Gastrocnemius medialis (tissue), 4 donors: ENCODE measurements around the gene LYPD4.

ENCODE experiments used
- POLR2A ChIP-seq, 2 donors: fragments of 450-650 bp; IDR thresholded peaks; one replicate each; pipeline ENCODE4 v1.6.1; 2017; ENCODE audit warnings: antibody characterized with exemption in 2 of 2, mild to moderate bottlenecking in 2 of 2, moderate library complexity in 2 of 2
- TF ChIP-seq, protein P1 (sequence below), 5 experiments: fragments of 450-650 bp in 3 of 5; fragments of 200-600 bp in 2 of 5; sonication (generic) in 2 of 5; IDR thresholded peaks in 4 of 5; conservative IDR thresholded peaks in 1 of 5; 1 replicate in 4 of 5; 2 replicates in 1 of 5; pipeline ENCODE4 v1.5.1; 2016 to 2019; ENCODE audit warnings: antibody characterized with exemption in 5 of 5, mild to moderate bottlenecking in 3 of 5, moderate library complexity in 3 of 5

- TF ChIP-seq, protein P1, sequence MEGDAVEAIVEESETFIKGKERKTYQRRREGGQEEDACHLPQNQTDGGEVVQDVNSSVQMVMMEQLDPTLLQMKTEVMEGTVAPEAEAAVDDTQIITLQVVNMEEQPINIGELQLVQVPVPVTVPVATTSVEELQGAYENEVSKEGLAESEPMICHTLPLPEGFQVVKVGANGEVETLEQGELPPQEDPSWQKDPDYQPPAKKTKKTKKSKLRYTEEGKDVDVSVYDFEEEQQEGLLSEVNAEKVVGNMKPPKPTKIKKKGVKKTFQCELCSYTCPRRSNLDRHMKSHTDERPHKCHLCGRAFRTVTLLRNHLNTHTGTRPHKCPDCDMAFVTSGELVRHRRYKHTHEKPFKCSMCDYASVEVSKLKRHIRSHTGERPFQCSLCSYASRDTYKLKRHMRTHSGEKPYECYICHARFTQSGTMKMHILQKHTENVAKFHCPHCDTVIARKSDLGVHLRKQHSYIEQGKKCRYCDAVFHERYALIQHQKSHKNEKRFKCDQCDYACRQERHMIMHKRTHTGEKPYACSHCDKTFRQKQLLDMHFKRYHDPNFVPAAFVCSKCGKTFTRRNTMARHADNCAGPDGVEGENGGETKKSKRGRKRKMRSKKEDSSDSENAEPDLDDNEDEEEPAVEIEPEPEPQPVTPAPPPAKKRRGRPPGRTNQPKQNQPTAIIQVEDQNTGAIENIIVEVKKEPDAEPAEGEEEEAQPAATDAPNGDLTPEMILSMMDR (IDR thresholded peaks at IDR 0.05 in 4 of 5, conservative IDR thresholded peaks at IDR 0.05 in 1 of 5): no peak
- TF ChIP-seq POLR2A (IDR thresholded peaks at IDR 0.05): peak; percentile 29 to 42
These were observed 38.3 kb upstream of the LYPD4 start, which contains the start of gene ARHGEF1 for GRCh38 chr19:41882568-41883462.
